Measurements from ENCODE around the gene KLRC3. TPM values are rescaled to one million over a fixed set of nuclear protein-coding genes. Genes with fewer than 3 reads are reported as not detected.

Gene KLRC3
- total and polyA plus RNA-seq, 2 donors (not counting 3 experiments of a cell fraction or from before 2014, with no cell fraction given) = not detected

GRCh38 chr12:10389904-10390303 is 30.5 kb downstream of the KLRC3 start, which contains the start of gene KLRK1:
KLRK1 (minus strand) TSS chr12:10390041; CDS start chr12:10388810, 1,231 bp downstream.
- H3K9me1 ChIP-seq (replicated peaks; ENCODE audit: control insufficient read depth, extremely low read depth, insufficient read depth, low read length) = no peaks in the 10 kb centered on the region
- no peak for DNase-seq (ENCODE audit: low read depth, low spot score)
- H3K4me1 ChIP-seq (ENCODE audit: control insufficient read depth, extremely low read depth, insufficient read depth, low read length) = peaks cover 2% of the 10 kb centered on the region
- H3K27ac ChIP-seq (ENCODE audit: insufficient read depth, low read depth, low read length) = no peak within 1 kb of the TSS
- dilution Hi-C loops (cut with MboI; ENCODE audit: extremely low pct_ligation_motif_present, low sequenced_read_pairs) (no loop called here), intact Hi-C loops (cut with micrococcal nuclease) (loop anchor here (5.0 kb wide), 1 partner anchor 107 kb away; no protein-coding TSS in a partner anchor)
- CTCF ChIA-PET = interaction anchor here (0.8 kb wide), 1 partner anchor 24 kb away, joined by 4 read pairs; no protein-coding TSS in a partner anchor
- no peaks in the 10 kb centered on the region for H3K79me2 ChIP-seq (ENCODE audit: control insufficient read depth, insufficient read depth, low read length)
- H3K27me3 ChIP-seq (ENCODE audit: control insufficient read depth in 2 of 2, insufficient read depth in 2 of 2, low read length in 2 of 2) = no peaks in the 10 kb centered on the region
- POLR2A ChIA-PET = no interaction called here
- no peak for FAIRE-seq
- H3K4me3 ChIP-seq (replicated peaks in 1 of 3; ENCODE audit: insufficient read depth in 1 of 3, low read depth in 1 of 3, low read length in 3 of 3) = no peak within 1 kb of the TSS
- no peaks in the 10 kb centered on the region for H3K36me3 ChIP-seq (ENCODE audit: control insufficient read depth in 2 of 2, extremely low read depth in 1 of 2, insufficient read depth in 2 of 2, low read length in 2 of 2)
- no peak within 1 kb of the TSS for H3K4me2 ChIP-seq (ENCODE audit: insufficient read depth, low read length)
- H3K9ac ChIP-seq (replicated peaks; ENCODE audit: extremely low read depth, insufficient read depth, low read length) = no peak within 1 kb of the TSS
- H3K9me3 ChIP-seq (replicated peaks; ENCODE audit: control insufficient read depth, insufficient read depth, low read length) = no peaks in the 10 kb centered on the region
- BruUV-seq (replicated peaks) = no TSS peak
- no peak within 1 kb of the TSS for H2AFZ ChIP-seq (ENCODE audit: low read depth, low read length)
- no peaks in the 10 kb centered on the region for H4K20me1 ChIP-seq (replicated peaks; ENCODE audit: control insufficient read depth, extremely low read depth, insufficient read depth, low read length)
- TF ChIP-seq FOS (IDR thresholded peaks at IDR 0.05; ENCODE audit: borderline replicate concordance, insufficient read depth, low read length) (no peak), MAX (IDR thresholded peaks at IDR 0.05; ENCODE audit: insufficient read depth, insufficient read length) (no peak), GATA2 (IDR thresholded peaks at IDR 0.05; ENCODE audit: insufficient read depth, insufficient read length, low read depth, low read length) (no peak), POLR2AphosphoS5 (IDR thresholded peaks at IDR 0.05; ENCODE audit: insufficient read depth, low read depth, low read length) (no peak), EZH2 (IDR thresholded peaks at IDR 0.05; ENCODE audit: borderline replicate concordance, low read depth, low read length, severe bottlenecking) (no peak), POLR2A (IDR thresholded peaks at IDR 0.05; ENCODE audit: low read depth, low read length) (no peak)

- Histone ChIP-seq H2AFZ (ENCODE audit: low read depth, low read length) (no peak overlapping the region), H3K27ac (ENCODE audit: insufficient read depth, low read depth, low read length) (no peak overlapping the region), H3K9me1 (replicated peaks; ENCODE audit: control insufficient read depth, extremely low read depth, insufficient read depth, low read length) (no peaks in the 10 kb centered on the region), H3K4me3 (replicated peaks in 1 of 3; ENCODE audit: insufficient read depth in 1 of 3, low read depth in 1 of 3, low read length in 3 of 3) (no peak overlapping the region), H3K36me3 (ENCODE audit: control insufficient read depth in 2 of 2, extremely low read depth in 1 of 2, insufficient read depth in 2 of 2, low read length in 2 of 2) (no peaks in the 10 kb centered on the region), H3K79me2 (ENCODE audit: control insufficient read depth, insufficient read depth, low read length) (no peaks in the 10 kb centered on the region), H4K20me1 (replicated peaks; ENCODE audit: control insufficient read depth, extremely low read depth, insufficient read depth, low read length) (no peaks in the 10 kb centered on the region), H3K27me3 (ENCODE audit: control insufficient read depth in 2 of 2, insufficient read depth in 2 of 2, low read length in 2 of 2) (no peaks in the 10 kb centered on the region), H3K9ac (replicated peaks; ENCODE audit: extremely low read depth, insufficient read depth, low read length) (no peak overlapping the region), H3K4me2 (ENCODE audit: insufficient read depth, low read length) (no peak overlapping the region), H3K9me3 (replicated peaks; ENCODE audit: control insufficient read depth, insufficient read depth, low read length) (no peaks in the 10 kb centered on the region), H3K4me1 (ENCODE audit: control insufficient read depth, extremely low read depth, insufficient read depth, low read length) (peaks cover 2% of the 10 kb centered on the region)
- intact Hi-C loops (cut with micrococcal nuclease) (loop anchor here (5.0 kb wide), 1 partner anchor 108 kb away; no protein-coding TSS in a partner anchor), dilution Hi-C loops (cut with MboI; ENCODE audit: extremely low pct_ligation_motif_present, low sequenced_read_pairs) (no loop called here)
- no peak for FAIRE-seq
- TF ChIP-seq CTCF (IDR thresholded peaks at IDR 0.05; ENCODE audit: extremely low read depth in 1 of 2, insufficient read depth in 1 of 2, low read depth in 1 of 2, low read length in 2 of 2) (no peak), JUN (IDR thresholded peaks at IDR 0.05; ENCODE audit: borderline replicate concordance, insufficient read depth, insufficient read length, low read depth) (no peak), EZH2 (IDR thresholded peaks at IDR 0.05; ENCODE audit: borderline replicate concordance, low read depth, low read length, severe bottlenecking) (no peak), POLR2A (IDR thresholded peaks at IDR 0.05; ENCODE audit: low read depth, low read length) (no peak), MYC (IDR thresholded peaks at IDR 0.05; ENCODE audit: low read depth, low read length) (no peak), FOS (IDR thresholded peaks at IDR 0.05; ENCODE audit: borderline replicate concordance, insufficient read depth, low read length) (no peak), GATA2 (IDR thresholded peaks at IDR 0.05; ENCODE audit: insufficient read depth, insufficient read length, low read depth, low read length) (no peak), MAX (IDR thresholded peaks at IDR 0.05; ENCODE audit: insufficient read depth, insufficient read length) (no peak), POLR2AphosphoS5 (IDR thresholded peaks at IDR 0.05; ENCODE audit: insufficient read depth, low read depth, low read length) (no peak)
- DNase-seq (ENCODE audit: low read depth, low spot score) = no peak
- CTCF ChIA-PET = interaction anchor here (0.8 kb wide), 1 partner anchor 23 kb away, joined by 4 read pairs; no protein-coding TSS in a partner anchor
- POLR2A ChIA-PET = no interaction called here
- no TSS peak for BruUV-seq (replicated peaks)
Observed at GRCh38 chr12:10388624-10389413, 31.6 kb downstream of the KLRC3 start.

All from endothelial cell of umbilical vein (primary cell).